ENCODE measurements around the gene PMFBP1.

DNA sequence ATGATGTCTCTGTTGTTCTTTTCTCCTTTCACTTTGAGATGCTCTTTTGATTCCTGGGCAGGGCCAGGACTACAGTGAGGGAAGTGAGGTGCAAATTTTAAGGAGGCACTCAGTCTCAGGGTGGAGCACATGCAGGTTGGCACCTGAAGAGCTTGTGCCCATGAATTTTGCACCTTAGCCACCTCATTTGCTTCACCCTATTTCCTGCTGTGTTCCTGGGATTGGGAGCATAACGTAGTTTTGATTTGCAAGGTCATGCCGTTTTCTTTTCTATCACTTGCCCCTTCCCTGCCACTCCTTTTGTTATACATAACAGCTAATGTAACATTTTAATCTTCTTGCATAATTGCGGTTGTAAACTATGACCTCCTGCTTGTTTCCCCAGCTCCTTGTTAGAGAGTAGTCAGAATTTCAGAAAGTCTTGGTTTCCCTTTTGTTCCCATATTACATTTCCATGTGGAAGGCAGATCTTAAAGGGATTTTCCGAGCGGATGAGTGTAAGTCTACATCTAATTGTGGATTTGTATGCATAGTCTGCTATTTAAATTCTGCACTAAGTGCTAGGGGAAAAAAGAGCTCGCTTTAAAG is 9.8 kb downstream of the PMFBP1 start:
- TF ChIP-seq SUZ12 (IDR thresholded peaks at IDR 0.05): no peak
- TF ChIP-seq ELF4 (IDR thresholded peaks at IDR 0.05): no peak
- TF ChIP-seq SP1 (IDR thresholded peaks at IDR 0.05): no peak
- TF ChIP-seq FOXA1 (IDR thresholded peaks at IDR 0.05): no peak
- TF ChIP-seq NFRKB (IDR thresholded peaks at IDR 0.05): no peak
